K562 (cell line): ENCODE data around the gene NRXN3. TPM values are rescaled to one million over a fixed set of nuclear protein-coding genes. Genes with fewer than 3 reads are reported as not detected.

Experiments used
- ATAC-seq: fragments of 200-7000 bp; cut with Tn5 transposase; 3 replicates; pipeline ENCODE4 v1.9.1; 2020; ENCODE audit warnings: moderate library complexity
- BruUV-seq: library from RNA; stranded (reverse); fragments of 400-500 nt; replicated peaks from 2 replicates; lab custom pipeline; 2021; lab: Mats Ljungman, UMichigan
- CTCF ChIA-PET: fragments of 300-600 bp; formaldehyde crosslinking; extraction: SDS; loops from one replicate; lab custom pipeline; 2021; ENCODE audit warnings: low intra/inter-chr PET ratio; lab: Yijun Ruan, JAX
- POLR2A ChIA-PET: fragments of 300-600, 350-650 bp; sonication (Branson Sonifier 250); formaldehyde crosslinking; extraction: SDS; loops from one replicate; lab custom pipeline; 2021; ENCODE audit warnings: antibody characterized with exemption, inconsistent platforms; lab: Yijun Ruan, JAX
- DNase-seq, 4 experiments: peaks; one replicate each; pipeline versions ENCODE4 v3.0.0 to v3.0.0-alpha.2; 2011 to 2018; ENCODE audit warnings: low spot score in 3 of 4, mixed read lengths in 3 of 4; ENCODE audit errors: extremely low read depth in 1 of 4
- FAIRE-seq: peaks from 2 replicates; lab custom pipeline; 2011; peaks lifted over from hg19 to GRCh38; lab: Jason Lieb, UNC
- H2AFZ ChIP-seq: 2 replicates; pipeline ENCODE4 v1.6.0; 2011; ENCODE audit warnings: low read depth, low read length, control low read depth, inconsistent platforms
- H3K27ac ChIP-seq: fragments of 200-600 bp; 3 replicates; pipeline ENCODE4 v1.8.0; 2011; ENCODE audit warnings: low read depth, mild to moderate bottlenecking, control low read depth, inconsistent platforms, low read length, moderate library complexity, mixed read lengths; ENCODE audit errors: extremely low read depth
- H3K27me3 ChIP-seq, 2 experiments: fragments of 300-600 bp in 1 of 2; 2 replicates in 1 of 2; 3 replicates in 1 of 2; pipeline versions ENCODE4 v1.6.0 to v1.8.0; 2011; ENCODE audit warnings: inconsistent platforms in 2 of 2, low read length in 2 of 2, mild to moderate bottlenecking in 1 of 2, mixed read lengths in 1 of 2, moderate library complexity in 1 of 2; ENCODE audit not compliant: control insufficient read depth in 2 of 2, insufficient read depth in 2 of 2
- H3K36me3 ChIP-seq: fragments of 300-600 bp; 3 replicates; pipeline ENCODE4 v1.8.0; 2011; ENCODE audit warnings: mild to moderate bottlenecking, low read length, inconsistent platforms; ENCODE audit not compliant: control insufficient read depth, insufficient read depth
- H3K4me1 ChIP-seq, 2 experiments: fragments of 200-600 bp in 1 of 2; replicated peaks in 1 of 2; 2 replicates in 1 of 2; 3 replicates in 1 of 2; pipeline versions ENCODE4 v1.5.1 to v1.8.0; 2011; ENCODE audit warnings: inconsistent platforms in 2 of 2, low read length in 2 of 2, mild to moderate bottlenecking in 1 of 2, mixed read lengths in 1 of 2, moderate library complexity in 1 of 2; ENCODE audit not compliant: control insufficient read depth in 2 of 2, insufficient read depth in 2 of 2
- H3K4me2 ChIP-seq: 2 replicates; pipeline ENCODE4 v1.6.1; 2011; ENCODE audit warnings: low read length, control low read depth, inconsistent platforms, mixed read lengths; ENCODE audit not compliant: insufficient read depth
- H3K4me3 ChIP-seq: fragments of 200-600 bp; sonication (generic), shearing (Covaris generic); 2 replicates; pipeline ENCODE4 v1.5.1; 2016; ENCODE audit warnings: control low read depth, inconsistent platforms
- H3K79me2 ChIP-seq: fragments of 200-600 bp; 3 replicates; pipeline ENCODE4 v1.8.0; 2011; ENCODE audit warnings: low read length, inconsistent platforms; ENCODE audit not compliant: control insufficient read depth, insufficient read depth
- H3K9ac ChIP-seq, 2 experiments: 2 replicates each; pipeline versions ENCODE4 v1.6.0 to v1.6.1; 2011; ENCODE audit warnings: low read depth in 2 of 2, low read length in 2 of 2, control low read depth in 1 of 2, inconsistent platforms in 1 of 2, mild to moderate bottlenecking in 1 of 2, mixed read lengths in 1 of 2; ENCODE audit not compliant: insufficient read depth in 1 of 2
- H3K9me1 ChIP-seq: one replicate; pipeline ENCODE4 v1.6.0; 2011; ENCODE audit warnings: inconsistent platforms, mild to moderate bottlenecking, low read length, moderate library complexity; ENCODE audit not compliant: control insufficient read depth, insufficient read depth
- H3K9me3 ChIP-seq: replicated peaks from 2 replicates; pipeline ENCODE4 v1.5.1; 2011; ENCODE audit warnings: low read depth, low read length, inconsistent platforms; ENCODE audit not compliant: control insufficient read depth, insufficient read depth
- H4K20me1 ChIP-seq: replicated peaks from 2 replicates; pipeline ENCODE4 v1.6.1; 2011; ENCODE audit warnings: low read length, inconsistent platforms, mixed read lengths; ENCODE audit not compliant: control insufficient read depth, insufficient read depth
- CREB3L1 ChIP-seq: fragments of 450-650 bp; IDR thresholded peaks from 2 replicates; pipeline ENCODE4 v1.6.1; 2014; ENCODE audit warnings: low read depth, mild to moderate bottlenecking, moderate library complexity, borderline replicate concordance
- GABPB1 ChIP-seq: sonication (generic); formaldehyde crosslinking; IDR thresholded peaks from 2 replicates; pipeline ENCODE4 v1.8.0; 2022; ENCODE audit warnings: mild to moderate bottlenecking, missing genetic modification reagents
- HEY1 ChIP-seq: fragments of 250-450 bp; sonication (Bioruptor Pico); IDR thresholded peaks from 2 replicates; pipeline ENCODE4 v1.5.0; 2020; ENCODE audit warnings: mild to moderate bottlenecking, moderate library complexity, borderline replicate concordance
- HNRNPLL ChIP-seq: fragments of 200-400 bp; formaldehyde crosslinking; IDR thresholded peaks from 2 replicates; pipeline ENCODE4 v1.6.1; 2017; ENCODE audit warnings: low read length, low read depth, mild to moderate bottlenecking; ENCODE audit not compliant: poor library complexity, severe bottlenecking
- HOMEZ ChIP-seq: fragments of 250-450 bp; sonication (Bioruptor Pico); IDR thresholded peaks from 2 replicates; pipeline ENCODE4 v1.4.0; 2020; ENCODE audit warnings: mild to moderate bottlenecking, moderate library complexity
- ZEB2 ChIP-seq: fragments of 450-650 bp; IDR thresholded peaks from 2 replicates; pipeline ENCODE4 v1.6.1; 2016
- ZNF12 ChIP-seq: sonication (generic); formaldehyde crosslinking; IDR thresholded peaks from 2 replicates; pipeline ENCODE4 v1.4.0; 2020; ENCODE audit warnings: mild to moderate bottlenecking, missing genetic modification reagents
- ZNF23 ChIP-seq: fragments of 250-450 bp; sonication (Bioruptor Pico); IDR thresholded peaks from 2 replicates; pipeline ENCODE4 v1.4.0; 2020; ENCODE audit warnings: mild to moderate bottlenecking
- ZNF24 ChIP-seq: fragments of 450-650 bp; IDR thresholded peaks from 2 replicates; pipeline ENCODE4 v1.6.1; 2016
- ZNF518B ChIP-seq: fragments of 250-450 bp; sonication (Bioruptor Pico); IDR thresholded peaks from 2 replicates; pipeline ENCODE4 v1.5.0; 2021; ENCODE audit warnings: mild to moderate bottlenecking, moderate library complexity
- ZNF57 ChIP-seq: fragments of 450-650 bp; formaldehyde crosslinking; IDR thresholded peaks from 2 replicates; pipeline ENCODE4 v1.4.0; 2020; ENCODE audit warnings: mild to moderate bottlenecking, moderate library complexity
- WGBS: fragments of 100-300 bp; shearing (Covaris generic); methylation state at CpG from one replicate; pipeline ENCODE4 v1.1.6; 2016; ENCODE audit warnings: low coverage, mixed read lengths; ENCODE audit not compliant: insufficient coverage; ENCODE audit errors: missing lambda C conversion rate; 5-methylcytosine and 5-hydroxymethylcytosine counted together
- in situ Hi-C: fragments of 300-500 bp; cut with MboI; formaldehyde crosslinking; loops from 4 replicates; pipeline ENCODE4 v1.15.0; 2018; ENCODE audit warnings: inconsistent platforms, mixed read lengths
- intact Hi-C: fragments of 100-400 bp; cut with micrococcal nuclease; formaldehyde crosslinking; loops from 2 replicates; pipeline ENCODE4 v1.14.2; 2022
- polyA plus RNA-seq, 8 experiments: library from polyadenylated mRNA; depleted of rRNA in 4 of 8; stranded (reverse) in 5 of 8; unstranded in 3 of 8; fragments of >200 nt; fragmentation: Nextera tagmentation in 2 of 8; fragmentation: Illumina TruSeq in 1 of 8; extraction: Ambion mirVana in 2 of 8; extraction: Trizol in 1 of 8; gene quantifications; 2 replicates each; pipeline versions ENCODE4 v1.2.1 to v1.2.3, GENCODE V29; 2011 to 2014; ENCODE audit warnings: inconsistent platforms in 1 of 8, missing spikeins in 1 of 8
- total RNA-seq, 7 experiments: library from RNA; depleted of rRNA in 6 of 7; stranded (reverse); fragments of >200 nt in 6 of 7; fragmentation: Illumina TruSeq in 2 of 7; extraction: Trizol in 2 of 7; gene quantifications; 2 replicates each; pipeline versions ENCODE4 v1.2.1 to v1.2.3, GENCODE V29; 2011 to 2021; ENCODE audit warnings: low replicate concordance in 1 of 7

The NRXN3 gene
- total and polyA plus RNA-seq, 9 of the 15 experiments (the other 6 are each of a cell fraction or from before 2014, with no cell fraction given): 0.09 TPM; not detected in 8

DNA sequence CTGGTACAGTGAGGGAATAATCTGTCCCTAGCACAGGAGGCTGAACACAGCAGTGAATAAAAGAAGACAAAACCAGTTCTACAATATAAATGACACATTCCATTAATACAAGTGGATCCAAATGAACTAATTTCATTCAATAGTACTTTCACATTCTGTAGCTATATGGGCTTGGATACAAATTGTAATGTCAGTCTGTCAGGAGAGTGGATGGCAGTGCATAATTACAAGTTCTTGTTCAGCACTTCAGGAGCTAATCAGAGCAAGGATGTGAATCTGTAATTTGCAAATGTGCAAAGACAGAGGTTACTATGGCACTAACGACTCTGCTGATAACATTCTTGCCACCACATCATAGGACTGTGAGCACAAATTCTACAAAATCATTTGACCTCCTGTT is 1343.3 kb downstream of the NRXN3 start (continued):
- TF ChIP-seq ZNF518B (CRISPR knock-in tag) (no peak), ZNF12 (CRISPR knock-in tag) (no peak), HEY1 (CRISPR knock-in tag) (no peak), ZNF24 (no peak), ZNF57 (CRISPR knock-in tag) (no peak), ZNF23 (CRISPR knock-in tag) (no peak)

DNA sequence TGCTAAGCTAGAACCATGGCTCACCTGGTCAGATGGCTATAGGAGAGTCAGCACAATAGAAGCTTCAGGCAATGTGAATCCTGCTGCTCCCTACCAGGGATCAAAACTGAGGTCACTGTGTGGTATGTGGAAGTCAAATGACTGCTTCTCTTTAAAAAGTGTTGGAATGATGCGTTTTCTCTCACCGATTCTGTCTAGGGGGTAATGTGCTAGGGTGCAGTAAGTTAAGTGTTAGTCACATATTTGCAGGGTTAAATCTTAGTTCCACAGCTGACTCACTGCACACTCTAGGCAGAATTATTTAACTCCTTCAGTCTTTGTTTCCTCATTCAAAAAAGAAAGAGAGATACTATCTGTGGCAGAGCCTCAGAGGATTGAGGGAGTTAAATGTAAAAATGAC is 1344.5 kb downstream of the NRXN3 start:
- ChIA-PET POLR2A (no interaction called here), CTCF (interaction anchor here (0.6 kb wide), 1 partner anchor 434 kb away, joined by 3 read pairs; no protein-coding TSS in a partner anchor)
- FAIRE-seq: no peak
- Histone ChIP-seq H3K9ac (no peak overlapping the region), H4K20me1 (no peaks in the 10 kb centered on the region), H3K36me3 (no peaks in the 10 kb centered on the region), H3K9me1 (no peaks in the 10 kb centered on the region), H2AFZ (no peak overlapping the region), H3K9me3 (no peaks in the 10 kb centered on the region), H3K79me2 (no peaks in the 10 kb centered on the region), H3K4me3 (no peak overlapping the region), H3K4me1 (no peaks in the 10 kb centered on the region), H3K27ac (no peak overlapping the region), H3K27me3 (no peaks in the 10 kb centered on the region), H3K4me2 (no peak overlapping the region)
- no TSS peak for BruUV-seq
- WGBS: 0% methylated on average over 2 of the region's 2 CpGs
- intact Hi-C loops (no loop called here), in situ Hi-C loops (no loop called here)
- no peak for TF ChIP-seq HOMEZ (CRISPR knock-in tag)
- TF ChIP-seq HNRNPLL: no peak
- no peak for TF ChIP-seq GABPB1 (CRISPR knock-in tag)
- no peak for TF ChIP-seq CREB3L1
- no peak for TF ChIP-seq ZEB2
- no peak for ATAC-seq
- no peak for DNase-seq
